ENCODE results near the gene PAH. TPM values are rescaled to one million over a fixed set of nuclear protein-coding genes. Genes with fewer than 3 reads are reported as not detected.

The PAH gene
- total and polyA plus RNA-seq, 10 of the 15 experiments (the other 5 are each of a cell fraction or from before 2014, with no cell fraction given) = 0.20 to 4.8 (median 0.55) TPM; not detected in 1

DNA sequence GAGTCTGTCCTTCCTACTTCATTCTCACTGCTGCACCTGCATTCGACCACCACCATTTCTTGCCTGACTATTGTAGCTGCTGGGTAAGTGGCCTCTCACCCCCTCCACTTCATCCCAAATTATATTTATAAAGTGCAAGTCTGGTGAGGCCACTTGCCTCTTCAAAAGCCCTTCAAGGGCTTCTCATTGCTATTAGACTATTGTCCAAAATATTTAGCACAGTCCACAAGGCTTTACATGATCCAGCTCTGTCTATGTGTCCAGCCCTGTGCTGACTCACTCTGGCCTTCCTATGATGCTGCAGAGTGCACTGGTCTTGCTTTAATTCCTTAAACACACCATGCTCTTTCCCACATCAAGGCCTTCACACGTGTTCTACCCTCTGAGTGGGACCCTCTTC is 46.0 kb downstream of the PAH start:
- ChIA-PET POLR2A (no interaction called here), CTCF (interaction anchor here (0.6 to 1.3 kb wide), 4 partner anchors 8 to 390 kb away, joined by 3 to 4 read pairs (median 3); no protein-coding TSS in a partner anchor)
- intact Hi-C loops (cut with micrococcal nuclease; ENCODE audit: unreplicated experiment) = no loop called here

DNA sequence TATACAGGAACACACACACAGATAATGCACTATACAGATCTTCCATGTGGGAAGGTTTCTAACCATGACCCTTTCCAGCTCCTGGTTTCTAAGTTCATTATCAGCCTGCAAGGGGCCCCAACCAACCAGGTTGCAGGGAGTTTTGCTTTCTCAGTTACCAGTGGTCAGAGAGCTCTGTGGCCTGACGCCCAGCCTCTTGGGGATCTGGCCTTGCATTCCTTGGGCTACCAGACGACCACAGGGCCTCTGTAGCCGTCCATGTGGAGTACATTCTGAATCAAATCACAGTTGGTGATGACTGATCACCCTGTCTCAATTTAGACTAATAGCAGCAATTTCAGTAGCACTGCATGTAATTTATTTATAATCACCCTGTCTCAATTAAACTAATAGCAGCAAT is 47.5 kb downstream of the PAH start:
- no peaks in the 10 kb centered on the region for H3K36me3 ChIP-seq (ENCODE audit: control insufficient read depth in 2 of 2, insufficient read depth in 2 of 2, low read length in 1 of 2)
- H3K4me1 ChIP-seq (ENCODE audit: control insufficient read depth, insufficient read depth, low read length) = no peaks in the 10 kb centered on the region
- intact Hi-C loops (cut with micrococcal nuclease; ENCODE audit: unreplicated experiment) (no loop called here), in situ Hi-C loops (cut with MboI) (no loop called here)
- no peaks in the 10 kb centered on the region for H3K27me3 ChIP-seq (replicated peaks in 1 of 2; ENCODE audit: control insufficient read depth in 2 of 2, insufficient read depth in 2 of 2, low read length in 1 of 2)
- WGBS (ENCODE audit: insufficient coverage, insufficient replicate concordance, low lambda C conversion rate, missing lambda C conversion rate) = 0% methylated on average over 3 of the region's 3 CpGs
- no peaks in the 10 kb centered on the region for H3K9me3 ChIP-seq (replicated peaks; ENCODE audit: control insufficient read depth, insufficient read depth, low read length)
- ATAC-seq (no peak), FAIRE-seq (no peak), DNase-seq (ENCODE audit: low read depth, low spot score) (no peak)
- no peaks in the 10 kb centered on the region for H4K20me1 ChIP-seq (ENCODE audit: control insufficient read depth, insufficient read depth)
- POLR2A ChIA-PET = interaction anchor here (0.6 kb wide), 1 partner anchor 510 kb away, joined by 3 read pairs; no protein-coding TSS in a partner anchor
- CTCF ChIA-PET = interaction anchor here (1.1 kb wide), 1 partner anchor 14 kb away, joined by 4 read pairs; no protein-coding TSS in a partner anchor
- H3K9ac ChIP-seq (ENCODE audit: control insufficient read depth, insufficient read depth, low read length) = no peak overlapping the region
- H3K4me2 ChIP-seq (ENCODE audit: control insufficient read depth, insufficient read depth) = no peak overlapping the region
- H2AFZ ChIP-seq (ENCODE audit: control insufficient read depth, low read depth, low read length) = no peak overlapping the region
- RAD21 ChIA-PET (ENCODE audit: unreplicated experiment) = no interaction called here
- no peak overlapping the region for H3K27ac ChIP-seq (ENCODE audit: control insufficient read depth, insufficient read depth)
- no peaks in the 10 kb centered on the region for H3K79me2 ChIP-seq (ENCODE audit: control insufficient read depth, insufficient read depth, low read length)
- no peak overlapping the region for H3K4me3 ChIP-seq
- no TSS peak for BruUV-seq (replicated peaks)
- SMC1A ChIA-PET (ENCODE audit: uncharacterized antibody, unreplicated experiment) = no interaction called here
- TF ChIP-seq LARP7 (IDR thresholded peaks at IDR 0.05) (no peak), CBX5 (IDR thresholded peaks at IDR 0.05; ENCODE audit: low read depth) (no peak), HDAC6 (IDR thresholded peaks at IDR 0.05; ENCODE audit: unreplicated experiment) (no peak), RAD21 (IDR thresholded peaks at IDR 0.05; ENCODE audit: insufficient read depth, low read depth, low read length) (no peak), NR2C1 (IDR thresholded peaks at IDR 0.05) (no peak), IKZF1 (conservative IDR thresholded peaks at IDR 0.05) (no peak), ZNF384 (IDR thresholded peaks at IDR 0.05; ENCODE audit: borderline replicate concordance, low read depth, low read length) (no peak), EZH2 (IDR thresholded peaks at IDR 0.05; ENCODE audit: borderline replicate concordance, control insufficient read depth, low read depth, low read length) (no peak), TCF12 (IDR thresholded peaks at IDR 0.05; ENCODE audit: low read depth, low read length) (no peak), MEF2B (IDR thresholded peaks at IDR 0.05; ENCODE audit: partially characterized antibody, poor library complexity, severe bottlenecking) (no peak), SMC3 (IDR thresholded peaks at IDR 0.05; ENCODE audit: borderline replicate concordance, low read length) (no peak), HCFC1 (IDR thresholded peaks at IDR 0.05; ENCODE audit: low read length) (no peak), PAX8 (IDR thresholded peaks at IDR 0.05) (no peak), YY1 (IDR thresholded peaks at IDR 0.05; ENCODE audit: low read depth, low read length) (no peak)
- TF ChIP-seq, protein P1, sequence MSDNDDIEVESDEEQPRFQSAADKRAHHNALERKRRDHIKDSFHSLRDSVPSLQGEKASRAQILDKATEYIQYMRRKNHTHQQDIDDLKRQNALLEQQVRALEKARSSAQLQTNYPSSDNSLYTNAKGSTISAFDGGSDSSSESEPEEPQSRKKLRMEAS (IDR thresholded peaks at IDR 0.05; ENCODE audit: low read depth, low read length) = no peak
- TF ChIP-seq, protein P2, sequence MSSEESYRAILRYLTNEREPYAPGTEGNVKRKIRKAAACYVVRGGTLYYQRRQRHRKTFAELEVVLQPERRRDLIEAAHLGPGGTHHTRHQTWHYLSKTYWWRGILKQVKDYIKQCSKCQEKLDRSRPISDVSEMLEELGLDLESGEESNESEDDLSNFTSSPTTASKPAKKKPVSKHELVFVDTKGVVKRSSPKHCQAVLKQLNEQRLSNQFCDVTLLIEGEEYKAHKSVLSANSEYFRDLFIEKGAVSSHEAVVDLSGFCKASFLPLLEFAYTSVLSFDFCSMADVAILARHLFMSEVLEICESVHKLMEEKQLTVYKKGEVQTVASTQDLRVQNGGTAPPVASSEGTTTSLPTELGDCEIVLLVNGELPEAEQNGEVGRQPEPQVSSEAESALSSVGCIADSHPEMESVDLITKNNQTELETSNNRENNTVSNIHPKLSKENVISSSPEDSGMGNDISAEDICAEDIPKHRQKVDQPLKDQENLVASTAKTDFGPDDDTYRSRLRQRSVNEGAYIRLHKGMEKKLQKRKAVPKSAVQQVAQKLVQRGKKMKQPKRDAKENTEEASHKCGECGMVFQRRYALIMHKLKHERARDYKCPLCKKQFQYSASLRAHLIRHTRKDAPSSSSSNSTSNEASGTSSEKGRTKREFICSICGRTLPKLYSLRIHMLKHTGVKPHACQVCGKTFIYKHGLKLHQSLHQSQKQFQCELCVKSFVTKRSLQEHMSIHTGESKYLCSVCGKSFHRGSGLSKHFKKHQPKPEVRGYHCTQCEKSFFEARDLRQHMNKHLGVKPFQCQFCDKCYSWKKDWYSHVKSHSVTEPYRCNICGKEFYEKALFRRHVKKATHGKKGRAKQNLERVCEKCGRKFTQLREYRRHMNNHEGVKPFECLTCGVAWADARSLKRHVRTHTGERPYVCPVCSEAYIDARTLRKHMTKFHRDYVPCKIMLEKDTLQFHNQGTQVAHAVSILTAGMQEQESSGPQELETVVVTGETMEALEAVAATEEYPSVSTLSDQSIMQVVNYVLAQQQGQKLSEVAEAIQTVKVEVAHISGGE (CRISPR knock-in tag; IDR thresholded peaks at IDR 0.05) = no peak

More for the DNA sequence above, 46.0 kb downstream of the PAH start:
- ATAC-seq = no peak
- no TSS peak for BruUV-seq (replicated peaks)
- RAD21 ChIA-PET (ENCODE audit: unreplicated experiment) = no interaction called here
- H3K4me2 ChIP-seq (ENCODE audit: control insufficient read depth, insufficient read depth) = no peak overlapping the region
- no peaks in the 10 kb centered on the region for H3K27me3 ChIP-seq (replicated peaks in 1 of 2; ENCODE audit: control insufficient read depth in 2 of 2, insufficient read depth in 2 of 2, low read length in 1 of 2)
- no peak for DNase-seq (ENCODE audit: low read depth, low spot score)
- H3K9ac ChIP-seq (ENCODE audit: control insufficient read depth, insufficient read depth, low read length) = no peak overlapping the region
- no peaks in the 10 kb centered on the region for H3K36me3 ChIP-seq (ENCODE audit: control insufficient read depth in 2 of 2, insufficient read depth in 2 of 2, low read length in 1 of 2)
- no peaks in the 10 kb centered on the region for H3K9me3 ChIP-seq (replicated peaks; ENCODE audit: control insufficient read depth, insufficient read depth, low read length)
- H3K4me1 ChIP-seq (ENCODE audit: control insufficient read depth, insufficient read depth, low read length) = no peaks in the 10 kb centered on the region
- no peak overlapping the region for H3K27ac ChIP-seq (ENCODE audit: control insufficient read depth, insufficient read depth)
- no peak overlapping the region for H3K4me3 ChIP-seq
- WGBS (ENCODE audit: insufficient coverage, insufficient replicate concordance, low lambda C conversion rate, missing lambda C conversion rate) = 2% methylated on average over 2 of the region's 2 CpGs
- H4K20me1 ChIP-seq (ENCODE audit: control insufficient read depth, insufficient read depth) = no peaks in the 10 kb centered on the region
- in situ Hi-C loops (cut with MboI) = no loop called here
- no peak overlapping the region for H2AFZ ChIP-seq (ENCODE audit: control insufficient read depth, low read depth, low read length)
- no peak for TF ChIP-seq JUNB (IDR thresholded peaks at IDR 0.05)
- SMC1A ChIA-PET (ENCODE audit: uncharacterized antibody, unreplicated experiment) = no interaction called here
- H3K79me2 ChIP-seq (ENCODE audit: control insufficient read depth, insufficient read depth, low read length) = no peaks in the 10 kb centered on the region
- no peak for FAIRE-seq

Data from GM12878 (cell line).